ENCODE measurements around the gene IRX3. TPM values are rescaled to one million over a fixed set of nuclear protein-coding genes. Genes with fewer than 3 reads are reported as not detected.

The IRX3 gene
- total RNA-seq, 3 donors from 2014 or later, result 18.4 to 127 (median 56.7) TPM

- Histone ChIP-seq H3K36me3 (no peaks in the 10 kb centered on the region), H3K4me1 (peaks cover 10 to 11% of the 10 kb centered on the region in 2 donors), H3K9me3 (no peaks in the 10 kb centered on the region), H3K4me3 (peak overlapping the region in 2 of 3 donors; percentile 89 to 99), H3K27ac (peak overlapping the region; percentile 97 to 100), H3K27me3 (no peaks in the 10 kb centered on the region)
- DNase-seq (ENCODE audit: low spot score in 2 of 2), result no peak
- intact Hi-C loops (cut with DNase I; ENCODE audit: low total_unique reads), result loop anchor here (10.0 kb wide), 2 partner anchors 268 to 388 kb away; no protein-coding TSS in a partner anchor
- TF ChIP-seq POLR2A (IDR thresholded peaks at IDR 0.05), result no peak
- TF ChIP-seq, protein P1, sequence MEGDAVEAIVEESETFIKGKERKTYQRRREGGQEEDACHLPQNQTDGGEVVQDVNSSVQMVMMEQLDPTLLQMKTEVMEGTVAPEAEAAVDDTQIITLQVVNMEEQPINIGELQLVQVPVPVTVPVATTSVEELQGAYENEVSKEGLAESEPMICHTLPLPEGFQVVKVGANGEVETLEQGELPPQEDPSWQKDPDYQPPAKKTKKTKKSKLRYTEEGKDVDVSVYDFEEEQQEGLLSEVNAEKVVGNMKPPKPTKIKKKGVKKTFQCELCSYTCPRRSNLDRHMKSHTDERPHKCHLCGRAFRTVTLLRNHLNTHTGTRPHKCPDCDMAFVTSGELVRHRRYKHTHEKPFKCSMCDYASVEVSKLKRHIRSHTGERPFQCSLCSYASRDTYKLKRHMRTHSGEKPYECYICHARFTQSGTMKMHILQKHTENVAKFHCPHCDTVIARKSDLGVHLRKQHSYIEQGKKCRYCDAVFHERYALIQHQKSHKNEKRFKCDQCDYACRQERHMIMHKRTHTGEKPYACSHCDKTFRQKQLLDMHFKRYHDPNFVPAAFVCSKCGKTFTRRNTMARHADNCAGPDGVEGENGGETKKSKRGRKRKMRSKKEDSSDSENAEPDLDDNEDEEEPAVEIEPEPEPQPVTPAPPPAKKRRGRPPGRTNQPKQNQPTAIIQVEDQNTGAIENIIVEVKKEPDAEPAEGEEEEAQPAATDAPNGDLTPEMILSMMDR (IDR thresholded peaks at IDR 0.05), result no peak
- TF ChIP-seq POLR2AphosphoS5 (IDR thresholded peaks at IDR 0.05), result peak in 1 of 3 donors; percentile 6
These were observed 3.5 kb downstream of the IRX3 start for GRCh38 chr16:54282928-54283724.

DNA sequence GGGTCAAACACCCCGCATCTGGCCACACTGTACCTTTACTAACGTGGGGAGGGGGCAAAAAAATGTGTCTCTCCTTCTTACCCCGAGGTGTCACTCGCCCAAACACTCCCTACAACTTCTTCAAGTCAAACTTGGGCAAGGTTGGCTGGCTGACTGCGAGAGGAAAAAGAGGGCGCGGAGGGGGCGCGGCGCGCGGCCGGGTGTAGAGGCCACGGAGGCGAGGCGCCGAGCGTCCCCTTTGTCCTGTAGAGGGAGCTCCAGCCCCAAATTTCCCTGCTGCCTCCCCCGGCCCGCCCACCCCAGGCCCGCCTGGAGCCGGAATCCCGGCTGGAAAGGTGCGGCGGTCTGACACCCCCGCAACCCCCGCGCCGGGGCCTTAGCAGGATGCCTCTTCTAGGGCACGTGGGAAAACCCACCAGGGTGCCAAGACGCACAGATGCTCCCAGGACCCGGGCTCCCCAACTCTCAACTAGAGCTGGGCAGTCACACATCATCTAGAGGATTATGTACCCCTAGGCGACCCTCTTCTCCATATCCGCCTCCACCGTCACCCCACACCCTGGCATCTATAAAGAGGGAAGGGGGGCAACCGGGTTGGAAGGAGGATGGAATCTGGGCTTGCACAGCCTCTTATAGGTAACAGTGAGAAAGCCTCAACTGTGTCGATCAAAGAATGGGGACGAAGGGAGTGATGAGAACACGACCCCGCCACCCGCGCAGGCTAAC is 4.2 kb downstream of the IRX3 start:
- intact Hi-C loops (cut with DNase I; ENCODE audit: low total_unique reads), result loop anchor here (10.0 kb wide), 2 partner anchors 268 to 388 kb away; no protein-coding TSS in a partner anchor
- H3K27me3 ChIP-seq, result no peaks in the 10 kb centered on the region
- no peaks in the 10 kb centered on the region for H3K9me3 ChIP-seq

DNA sequence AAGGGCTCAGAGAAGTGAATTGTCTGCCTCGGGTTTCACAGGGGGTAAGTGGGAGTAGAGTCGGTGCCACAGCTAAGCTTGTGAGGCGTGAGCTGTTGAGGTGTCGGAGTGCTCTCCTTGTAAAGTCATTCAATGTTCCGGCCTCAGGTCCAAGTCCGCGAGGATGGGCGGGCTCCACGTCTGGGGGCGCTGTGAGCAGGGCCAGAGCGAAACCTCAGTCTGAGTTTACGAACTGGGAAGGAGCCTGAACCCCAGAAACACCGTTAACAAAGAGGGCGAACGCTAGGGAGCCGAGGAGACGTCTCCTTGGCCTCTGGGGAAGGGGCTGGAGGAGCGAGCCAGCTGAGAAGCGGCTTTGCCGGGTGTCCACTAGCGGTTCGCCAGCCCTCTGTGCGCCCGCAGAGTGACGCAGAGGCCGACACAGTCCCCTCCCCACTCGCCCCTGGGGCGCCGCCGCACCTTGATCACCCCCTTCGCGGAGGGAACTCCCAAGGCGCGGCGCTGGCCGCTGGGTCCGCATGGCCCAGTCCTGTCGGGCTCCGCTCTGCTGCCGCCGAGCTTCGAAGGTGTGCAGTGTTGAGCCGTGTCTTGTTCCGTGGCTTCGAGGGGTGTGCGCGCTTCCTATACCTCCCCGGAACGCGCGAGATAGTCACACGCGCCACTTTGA is 4.9 kb downstream of the IRX3 start:
- no peaks in the 10 kb centered on the region for H3K36me3 ChIP-seq
- DNase-seq (ENCODE audit: low spot score in 2 of 2), result peak; percentile 43 to 68
- H3K27me3 ChIP-seq, result no peaks in the 10 kb centered on the region
- peak overlapping the region; percentile 97 to 100 for H3K27ac ChIP-seq
- peak overlapping the region in 2 of 3 donors; percentile 89 to 99 for H3K4me3 ChIP-seq
- peaks cover 6 to 10% of the 10 kb centered on the region in 2 donors for H3K4me1 ChIP-seq
- TF ChIP-seq POLR2AphosphoS5 (IDR thresholded peaks at IDR 0.05) (no peak), POLR2A (IDR thresholded peaks at IDR 0.05) (no peak)
- TF ChIP-seq, protein P1 (IDR thresholded peaks at IDR 0.05), result no peak
- intact Hi-C loops (cut with DNase I; ENCODE audit: low total_unique reads), result loop anchor here (10.0 kb wide), 2 partner anchors 267 to 387 kb away; no protein-coding TSS in a partner anchor
- no peaks in the 10 kb centered on the region for H3K9me3 ChIP-seq

More for the DNA sequence above, 4.2 kb downstream of the IRX3 start:
- H3K27ac ChIP-seq, result peak overlapping the region; percentile 97 to 100
- H3K4me3 ChIP-seq, result peak overlapping the region in 2 of 3 donors; percentile 89 to 99
- H3K4me1 ChIP-seq, result peaks cover 8 to 10% of the 10 kb centered on the region in 2 donors
- H3K36me3 ChIP-seq, result no peaks in the 10 kb centered on the region
- TF ChIP-seq POLR2A (IDR thresholded peaks at IDR 0.05), result no peak
- TF ChIP-seq, protein P1 (IDR thresholded peaks at IDR 0.05), result peak; percentile 37 to 68 (median 45)
- TF ChIP-seq POLR2AphosphoS5 (IDR thresholded peaks at IDR 0.05), result peak in 1 of 3 donors; percentile 30
- DNase-seq (ENCODE audit: low spot score in 2 of 2), result peak; percentile 78 to 89

GRCh38 chr16:54280751-54281150 is 5.8 kb downstream of the IRX3 start:
- intact Hi-C loops (cut with DNase I; ENCODE audit: low total_unique reads), result loop anchor here (10.0 kb wide), 2 partner anchors 266 to 386 kb away; no protein-coding TSS in a partner anchor
- H3K27me3 ChIP-seq, result no peaks in the 10 kb centered on the region
- no peak for DNase-seq (ENCODE audit: low spot score in 2 of 2)
- H3K4me1 ChIP-seq, result peaks cover 6 to 10% of the 10 kb centered on the region in 2 donors
- H3K9me3 ChIP-seq, result no peaks in the 10 kb centered on the region
- TF ChIP-seq, protein P1 (IDR thresholded peaks at IDR 0.05), result no peak
- TF ChIP-seq POLR2AphosphoS5 (IDR thresholded peaks at IDR 0.05) (no peak), POLR2A (IDR thresholded peaks at IDR 0.05) (no peak)
- H3K36me3 ChIP-seq, result no peaks in the 10 kb centered on the region
- H3K4me3 ChIP-seq, result no peak overlapping the region
- peak overlapping the region; percentile 97 to 100 for H3K27ac ChIP-seq

Data from breast epithelium (tissue), 4 donors.